Activated T-cell treated with anti-CD3 and anti-CD28 coated beads, Interleukin-2, amount 50 U/mL, for 4 hours (primary cell): ENCODE results near the gene APBA1. TPM values are rescaled to one million over a fixed set of nuclear protein-coding genes. Genes with fewer than 3 reads are reported as not detected.

Experiments
- ATAC-seq, 2 donors: fragments of 200-7000 bp; cut with Tn5 transposase; one replicate each; pipeline ENCODE4 v1.10.0; 2021
- DNase-seq: peaks from one replicate; pipeline ENCODE4 v3.0.0-alpha.2; 2020
- H3K27me3 Mint-ChIP-seq: one replicate; pipeline ENCODE4 v1.8.0; 2021; ENCODE audit warnings: low read depth, mixed read lengths
- H3K36me3 Mint-ChIP-seq: one replicate; pipeline ENCODE4 v1.8.0; 2022; ENCODE audit warnings: mixed read lengths; ENCODE audit not compliant: insufficient read depth
- H3K4me1 Mint-ChIP-seq: one replicate; pipeline ENCODE4 v1.8.0; 2021; ENCODE audit warnings: low read depth, mixed read lengths
- H3K4me3 Mint-ChIP-seq: one replicate; pipeline ENCODE4 v1.8.0; 2021; ENCODE audit warnings: mild to moderate bottlenecking, moderate library complexity, mixed read lengths
- H3K9me3 Mint-ChIP-seq: one replicate; pipeline ENCODE4 v1.8.0; 2021; ENCODE audit warnings: mixed read lengths
- total RNA-seq, 3 donors: library from RNA; stranded (reverse); gene quantifications; one replicate each; pipeline ENCODE4 v1.2.1, GENCODE V29; 2021

Gene APBA1
- total RNA-seq = under 1 TPM; 0.05 to 0.11 (median 0.05) TPM

GRCh38 chr9:69671879-69672595 lies at the start of gene APBA1:
Gene APBA1 (minus strand): TSS chr9:69672371.
- no peaks in the 10 kb centered on the region for H3K36me3 Mint-ChIP-seq
- peaks cover 22% of the 10 kb centered on the region for H3K4me1 Mint-ChIP-seq

DNA sequence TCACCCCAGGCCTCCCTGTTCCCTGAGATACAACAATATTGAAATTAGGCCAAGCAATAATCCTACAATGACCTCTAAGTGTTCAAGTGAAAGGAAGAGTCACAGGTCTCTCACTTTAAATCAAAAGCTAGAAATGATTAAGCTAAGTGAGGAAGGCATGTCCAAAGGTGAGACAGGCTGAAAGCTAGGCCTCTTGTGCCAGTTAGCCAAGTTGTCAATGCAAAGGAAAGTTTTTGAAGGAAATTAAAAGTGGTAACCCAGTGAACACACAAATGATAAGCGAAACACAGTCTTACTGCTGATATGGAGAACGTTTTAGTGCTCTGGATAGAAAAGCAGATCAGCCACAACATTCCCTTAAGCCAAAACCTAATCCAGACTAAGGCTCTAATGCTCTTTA lies 47.8 kb upstream of the APBA1 start:
- Mint-ChIP-seq H3K4me1 (no peaks in the 10 kb centered on the region), H3K4me3 (no peak overlapping the region), H3K36me3 (peaks cover 56% of the 10 kb centered on the region), H3K9me3 (no peaks in the 10 kb centered on the region), H3K27me3 (no peaks in the 10 kb centered on the region)
- ATAC-seq (no peak), DNase-seq (no peak)

More at GRCh38 chr9:69671879-69672595, at the start of gene APBA1:
- ATAC-seq (peak; percentile 67 to 69), DNase-seq (peak; percentile 48)
- Mint-ChIP-seq H3K9me3 (no peaks in the 10 kb centered on the region), H3K4me3 (peak within 1 kb of the TSS; percentile 80), H3K27me3 (peaks cover 27% of the 10 kb centered on the region)

- ATAC-seq (no peak), DNase-seq (no peak)
- Mint-ChIP-seq H3K36me3 (peaks cover 57% of the 10 kb centered on the region), H3K4me1 (no peaks in the 10 kb centered on the region), H3K4me3 (no peak overlapping the region), H3K9me3 (no peaks in the 10 kb centered on the region), H3K27me3 (no peaks in the 10 kb centered on the region)
Observed at GRCh38 chr9:69719367-69719766, 47.2 kb upstream of the APBA1 start.

- DNase-seq (no peak), ATAC-seq (no peak)
- H3K36me3 Mint-ChIP-seq = peaks cover 58% of the 10 kb centered on the region
- H3K4me1 Mint-ChIP-seq = no peaks in the 10 kb centered on the region
- no peak overlapping the region for H3K4me3 Mint-ChIP-seq
- no peaks in the 10 kb centered on the region for H3K9me3 Mint-ChIP-seq
- H3K27me3 Mint-ChIP-seq = no peaks in the 10 kb centered on the region
Observed at GRCh38 chr9:69718218-69718617, 46.0 kb upstream of the APBA1 start.

- H3K9me3 Mint-ChIP-seq = no peaks in the 10 kb centered on the region
- H3K27me3 Mint-ChIP-seq = no peaks in the 10 kb centered on the region
- ATAC-seq = no peak
- no peaks in the 10 kb centered on the region for H3K4me1 Mint-ChIP-seq
- peaks cover 49% of the 10 kb centered on the region for H3K36me3 Mint-ChIP-seq
- H3K4me3 Mint-ChIP-seq = no peak overlapping the region
- DNase-seq = no peak
Observed at GRCh38 chr9:69715825-69716224, 43.7 kb upstream of the APBA1 start.

GRCh38 chr9:69715096-69715495 lies 42.9 kb upstream of the APBA1 start:
- Mint-ChIP-seq H3K4me1 (no peaks in the 10 kb centered on the region), H3K9me3 (no peaks in the 10 kb centered on the region), H3K27me3 (no peaks in the 10 kb centered on the region), H3K36me3 (peaks cover 46% of the 10 kb centered on the region), H3K4me3 (no peak overlapping the region)
- no peak for DNase-seq
- ATAC-seq = no peak

DNA sequence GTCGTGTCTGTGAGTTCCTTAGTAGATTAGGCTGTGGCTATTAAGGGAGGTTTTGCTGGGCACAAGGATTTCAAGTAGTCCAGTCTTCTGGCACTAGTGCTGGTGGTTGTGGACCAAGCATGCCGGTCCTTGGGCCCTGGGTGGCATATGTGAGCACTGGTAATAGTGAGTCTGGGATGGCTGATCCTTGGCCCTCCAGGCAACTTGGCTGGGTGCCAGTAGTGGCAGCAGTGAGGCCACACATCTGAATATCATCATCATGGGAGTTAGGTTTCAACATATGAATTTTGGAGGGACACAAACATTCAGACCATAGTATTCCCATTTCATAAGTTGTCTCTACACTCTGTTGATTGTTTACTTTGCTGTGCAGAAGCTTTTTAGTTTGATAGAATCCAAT lies 25.3 kb upstream of the APBA1 start:
- H3K9me3 Mint-ChIP-seq = peaks cover 46% of the 10 kb centered on the region
- peaks cover 4% of the 10 kb centered on the region for H3K27me3 Mint-ChIP-seq
- no peaks in the 10 kb centered on the region for H3K4me1 Mint-ChIP-seq
- no peak for ATAC-seq
- no peaks in the 10 kb centered on the region for H3K36me3 Mint-ChIP-seq
- no peak overlapping the region for H3K4me3 Mint-ChIP-seq
- no peak for DNase-seq

- no peak for ATAC-seq
Observed at GRCh38 chr9:69696802-69697201, 24.6 kb upstream of the APBA1 start.

GRCh38 chr9:69689991-69690538 lies 17.9 kb upstream of the APBA1 start:
- ATAC-seq = no peak
- Mint-ChIP-seq H3K9me3 (peaks cover 8% of the 10 kb centered on the region), H3K4me1 (no peaks in the 10 kb centered on the region), H3K36me3 (no peaks in the 10 kb centered on the region), H3K4me3 (no peak overlapping the region), H3K27me3 (peaks cover 12% of the 10 kb centered on the region)
- no peak for DNase-seq

More at GRCh38 chr9:69696802-69697201, 24.6 kb upstream of the APBA1 start:
- Mint-ChIP-seq H3K4me3 (no peak overlapping the region), H3K36me3 (no peaks in the 10 kb centered on the region), H3K9me3 (peaks cover 45% of the 10 kb centered on the region), H3K27me3 (peaks cover 7% of the 10 kb centered on the region), H3K4me1 (no peaks in the 10 kb centered on the region)
- DNase-seq = no peak

GRCh38 chr9:69683927-69684326 lies 11.8 kb upstream of the APBA1 start:
- DNase-seq = no peak
- H3K9me3 Mint-ChIP-seq = no peaks in the 10 kb centered on the region
- H3K36me3 Mint-ChIP-seq = no peaks in the 10 kb centered on the region
- H3K27me3 Mint-ChIP-seq = peaks cover 15% of the 10 kb centered on the region
- no peaks in the 10 kb centered on the region for H3K4me1 Mint-ChIP-seq
- ATAC-seq = no peak
- H3K4me3 Mint-ChIP-seq = no peak overlapping the region

- Mint-ChIP-seq H3K27me3 (peaks cover 18% of the 10 kb centered on the region), H3K36me3 (no peaks in the 10 kb centered on the region), H3K9me3 (no peaks in the 10 kb centered on the region), H3K4me1 (peaks cover 10% of the 10 kb centered on the region), H3K4me3 (no peak overlapping the region)
- DNase-seq (no peak), ATAC-seq (no peak)
Observed at GRCh38 chr9:69678843-69679538, 6.8 kb upstream of the APBA1 start.

GRCh38 chr9:69677931-69678330 lies 5.8 kb upstream of the APBA1 start:
- Mint-ChIP-seq H3K4me3 (no peak overlapping the region), H3K9me3 (no peaks in the 10 kb centered on the region), H3K36me3 (no peaks in the 10 kb centered on the region), H3K27me3 (peaks cover 15% of the 10 kb centered on the region), H3K4me1 (peaks cover 15% of the 10 kb centered on the region)
- no peak for ATAC-seq
- DNase-seq = no peak

- Mint-ChIP-seq H3K27me3 (peaks cover 23% of the 10 kb centered on the region), H3K4me3 (no peak overlapping the region), H3K4me1 (peaks cover 22% of the 10 kb centered on the region), H3K36me3 (no peaks in the 10 kb centered on the region), H3K9me3 (no peaks in the 10 kb centered on the region)
- no peak for ATAC-seq
- no peak for DNase-seq
Observed at GRCh38 chr9:69675563-69675962, 3.4 kb upstream of the APBA1 start.

GRCh38 chr9:69674716-69675438 lies 2.7 kb upstream of the APBA1 start:
- H3K36me3 Mint-ChIP-seq = no peaks in the 10 kb centered on the region
- ATAC-seq = no peak
- peaks cover 27% of the 10 kb centered on the region for H3K27me3 Mint-ChIP-seq
- no peak overlapping the region for H3K4me3 Mint-ChIP-seq
- DNase-seq = no peak
- H3K4me1 Mint-ChIP-seq = peaks cover 22% of the 10 kb centered on the region
- H3K9me3 Mint-ChIP-seq = no peaks in the 10 kb centered on the region
